Hippocampal formation (tissue), 2 donors: ENCODE data around the gene TBC1D32.
A peak's percentile ranks its signal among the peaks of the same experiment; 100 is the strongest.
"Not testable (repeated sequence)": the region's sequence is repeated elsewhere in the genome, so short reads cannot be mapped to it uniquely, and the experiment has no call there.

ENCODE experiments used
- DNase-seq, 2 donors: peaks; one replicate each; lab custom pipeline; 2025; lab: John Stamatoyannopoulos, UW

TBC1D32 gene

GRCh38 chr6:121319603-121320002, 14.7 kb downstream of the TBC1D32 start:
- DNase-seq = no peak

- DNase-seq = peak in 1 of 2 donors; percentile 34
These were observed 15.1 kb downstream of the TBC1D32 start for GRCh38 chr6:121319112-121319553.

- no peak for DNase-seq
These were observed 19.7 kb downstream of the TBC1D32 start for GRCh38 chr6:121314381-121315112.

- DNase-seq = not testable (repeated sequence)
These were observed 22.5 kb downstream of the TBC1D32 start for GRCh38 chr6:121311814-121312213.

GRCh38 chr6:121310495-121310894, 23.8 kb downstream of the TBC1D32 start:
- no peak for DNase-seq

- DNase-seq = no peak
These were observed 24.4 kb downstream of the TBC1D32 start for GRCh38 chr6:121309768-121310469.

- DNase-seq = no peak
These were observed 28.2 kb downstream of the TBC1D32 start for GRCh38 chr6:121305957-121306607.

GRCh38 chr6:121302882-121303281, 31.4 kb downstream of the TBC1D32 start:
- no peak for DNase-seq

GRCh38 chr6:121301156-121301555, 33.1 kb downstream of the TBC1D32 start:
- not testable (repeated sequence) for DNase-seq

- DNase-seq = no peak
These were observed 36.6 kb downstream of the TBC1D32 start for GRCh38 chr6:121297694-121298093.

GRCh38 chr6:121285041-121285440, 49.2 kb downstream of the TBC1D32 start:
- no peak for DNase-seq

GRCh38 chr6:121274666-121275295, 59.5 kb downstream of the TBC1D32 start:
- DNase-seq = no peak

- DNase-seq = no peak
These were observed 70.5 kb downstream of the TBC1D32 start for GRCh38 chr6:121263742-121264141.

- DNase-seq = no peak
These were observed 73.6 kb downstream of the TBC1D32 start for GRCh38 chr6:121260651-121261102.

- no peak for DNase-seq
These were observed 86.9 kb downstream of the TBC1D32 start for GRCh38 chr6:121247386-121247785.

- DNase-seq = no peak
These were observed 91.9 kb downstream of the TBC1D32 start for GRCh38 chr6:121242386-121242785.

- DNase-seq = no peak
These were observed 96.4 kb downstream of the TBC1D32 start for GRCh38 chr6:121237859-121238258.

GRCh38 chr6:121236984-121237383, 97.3 kb downstream of the TBC1D32 start:
- DNase-seq = no peak

GRCh38 chr6:121235386-121235785, 98.9 kb downstream of the TBC1D32 start:
- no peak for DNase-seq

GRCh38 chr6:121223930-121224329, 110.3 kb downstream of the TBC1D32 start:
- no peak for DNase-seq

- DNase-seq = no peak
These were observed 111.1 kb downstream of the TBC1D32 start for GRCh38 chr6:121223212-121223611.

GRCh38 chr6:121222656-121223055, 111.6 kb downstream of the TBC1D32 start:
- peak in 1 of 2 donors; percentile 56 for DNase-seq
